Esophagus muscularis mucosa (tissue), 4 donors: Measurements from ENCODE around the gene ZG16. TPM values are rescaled to one million over a fixed set of nuclear protein-coding genes. Genes with fewer than 3 reads are reported as not detected.

Source experiments
- DNase-seq: peaks from one replicate; pipeline ENCODE4 v3.0.0-alpha.2; 2017; ENCODE audit errors: extremely low spot score
- H3K27ac ChIP-seq, 4 donors: fragments of 200-600 bp; sonication (generic); replicated peaks in 1 of 4; 1 replicate in 3 of 4; 2 replicates in 1 of 4; pipeline ENCODE4 v1.5.1; 2016 to 2019; ENCODE audit warnings: mild to moderate bottlenecking in 1 of 4
- H3K27me3 ChIP-seq, 4 donors: fragments of 200-600 bp; sonication (generic); one replicate each; pipeline versions ENCODE4 v1.5.1 to v1.6.0; 2016 to 2019
- H3K36me3 ChIP-seq, 4 donors: fragments of 200-600 bp; sonication (generic); one replicate each; pipeline ENCODE4 v1.5.1; 2016 to 2019
- H3K4me1 ChIP-seq, 4 donors: fragments of 200-600 bp; sonication (generic); one replicate each; pipeline ENCODE4 v1.5.1; 2016 to 2019
- H3K4me3 ChIP-seq, 4 donors: fragments of 200-600 bp; sonication (generic); 1 replicate in 2 of 4; 2 replicates in 2 of 4; pipeline ENCODE4 v1.5.1; 2016 to 2019; ENCODE audit warnings: mild to moderate bottlenecking in 4 of 4, moderate library complexity in 1 of 4
- H3K9me3 ChIP-seq, 4 donors: fragments of 200-600 bp; sonication (generic); 1 replicate in 3 of 4; 2 replicates in 1 of 4; pipeline ENCODE4 v1.5.1; 2016 to 2019
- EP300 ChIP-seq: sonication (generic); formaldehyde crosslinking; IDR thresholded peaks from one replicate; pipeline ENCODE4 v1.6.1; 2017; ENCODE audit warnings: antibody characterized with exemption
- POLR2A ChIP-seq: fragments of 450-650 bp; IDR thresholded peaks from one replicate; pipeline ENCODE4 v1.6.1; 2017; ENCODE audit warnings: antibody characterized with exemption, moderate library complexity, mild to moderate bottlenecking, low read depth
- POLR2AphosphoS5 ChIP-seq, 2 donors: sonication (generic); formaldehyde crosslinking; IDR thresholded peaks; one replicate each; pipeline ENCODE4 v1.6.1; 2017; ENCODE audit warnings: antibody characterized with exemption in 2 of 2
- WGBS: methylation state at CpG from one replicate; pipeline ENCODE4 v1.1.5; 2018; 5-methylcytosine and 5-hydroxymethylcytosine counted together
- intact Hi-C: fragments of 100-400 bp; cut with DNase I; formaldehyde crosslinking; loops from one replicate; pipeline ENCODE4 v1.15.1; 2023
- total RNA-seq, 4 donors: library from RNA; depleted of rRNA; stranded (reverse); fragments of >200 nt; gene quantifications; one replicate each; pipeline versions ENCODE4 v1.1.0 to v1.2.1, GENCODE V29; 2016
- TF ChIP-seq, protein P1 (sequence below), 3 experiments: fragments of 200-600 bp in 2 of 3; fragments of 450-650 bp in 1 of 3; sonication (generic) in 2 of 3; IDR thresholded peaks; one replicate each; pipeline ENCODE4 v1.5.1; 2017 to 2019; ENCODE audit warnings: antibody characterized with exemption in 3 of 3, mild to moderate bottlenecking in 2 of 3, moderate library complexity in 1 of 3

The ZG16 gene
- total RNA-seq, 4 donors from 2014 or later: 0.23 TPM; not detected in 3

DNA sequence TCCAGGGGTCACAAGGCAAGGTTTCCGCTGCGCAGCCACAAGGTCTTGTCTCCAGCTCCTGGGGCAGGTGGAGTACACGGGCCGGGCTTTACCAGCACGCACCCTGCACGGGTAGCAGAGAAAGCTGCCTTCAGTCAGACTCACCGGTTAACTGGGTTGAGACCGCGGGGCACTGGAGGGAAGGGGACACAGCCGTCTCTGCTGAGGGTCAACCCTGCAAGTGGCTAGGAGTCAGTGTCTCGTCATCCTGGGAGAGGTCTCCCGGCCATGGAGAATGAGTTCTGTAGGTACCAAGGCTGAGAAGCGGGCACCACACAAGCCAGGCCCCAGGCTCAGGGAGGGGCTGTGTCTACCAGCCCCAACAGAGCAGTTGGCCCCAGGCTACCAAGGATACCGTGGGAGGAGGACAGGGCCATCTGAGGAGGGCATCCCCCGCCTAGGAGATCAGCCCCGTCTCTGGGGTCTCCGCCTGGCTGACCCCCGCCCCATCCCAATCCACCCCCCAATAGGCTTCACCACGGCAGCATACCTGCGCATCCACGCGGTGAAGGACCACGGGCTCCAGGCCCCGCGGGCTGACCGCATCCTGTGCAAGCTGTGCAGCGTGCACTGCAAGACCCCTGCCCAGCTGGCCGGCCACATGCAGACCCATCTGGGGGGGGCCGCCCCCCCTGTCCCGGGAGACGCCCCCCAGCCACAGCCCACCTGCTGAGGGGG is 31.1 kb downstream of the ZG16 start:
- TF ChIP-seq POLR2AphosphoS5 (IDR thresholded peaks at IDR 0.05) (no peak), EP300 (no peak), POLR2A (no peak)
- TF ChIP-seq, protein P1, sequence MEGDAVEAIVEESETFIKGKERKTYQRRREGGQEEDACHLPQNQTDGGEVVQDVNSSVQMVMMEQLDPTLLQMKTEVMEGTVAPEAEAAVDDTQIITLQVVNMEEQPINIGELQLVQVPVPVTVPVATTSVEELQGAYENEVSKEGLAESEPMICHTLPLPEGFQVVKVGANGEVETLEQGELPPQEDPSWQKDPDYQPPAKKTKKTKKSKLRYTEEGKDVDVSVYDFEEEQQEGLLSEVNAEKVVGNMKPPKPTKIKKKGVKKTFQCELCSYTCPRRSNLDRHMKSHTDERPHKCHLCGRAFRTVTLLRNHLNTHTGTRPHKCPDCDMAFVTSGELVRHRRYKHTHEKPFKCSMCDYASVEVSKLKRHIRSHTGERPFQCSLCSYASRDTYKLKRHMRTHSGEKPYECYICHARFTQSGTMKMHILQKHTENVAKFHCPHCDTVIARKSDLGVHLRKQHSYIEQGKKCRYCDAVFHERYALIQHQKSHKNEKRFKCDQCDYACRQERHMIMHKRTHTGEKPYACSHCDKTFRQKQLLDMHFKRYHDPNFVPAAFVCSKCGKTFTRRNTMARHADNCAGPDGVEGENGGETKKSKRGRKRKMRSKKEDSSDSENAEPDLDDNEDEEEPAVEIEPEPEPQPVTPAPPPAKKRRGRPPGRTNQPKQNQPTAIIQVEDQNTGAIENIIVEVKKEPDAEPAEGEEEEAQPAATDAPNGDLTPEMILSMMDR (IDR thresholded peaks at IDR 0.05): no peak
- peak overlapping the region in 2 of 4 donors; percentile 63 to 66 for H3K4me3 ChIP-seq
- intact Hi-C loops: no loop called here
- peak overlapping the region; percentile 95 to 96 (median 96) for H3K27ac ChIP-seq
- no peaks in the 10 kb centered on the region for H3K9me3 ChIP-seq
- peaks cover 0 to 26% (median 22%) of the 10 kb centered on the region in 4 donors for H3K36me3 ChIP-seq
- peaks cover 0 to 2% (median 0%) of the 10 kb centered on the region in 4 donors for H3K27me3 ChIP-seq
- peaks cover 70 to 80% (median 78%) of the 10 kb centered on the region in 4 donors for H3K4me1 ChIP-seq
- DNase-seq: no peak
- WGBS: 52% methylated on average over 6 of the region's 31 CpGs

DNA sequence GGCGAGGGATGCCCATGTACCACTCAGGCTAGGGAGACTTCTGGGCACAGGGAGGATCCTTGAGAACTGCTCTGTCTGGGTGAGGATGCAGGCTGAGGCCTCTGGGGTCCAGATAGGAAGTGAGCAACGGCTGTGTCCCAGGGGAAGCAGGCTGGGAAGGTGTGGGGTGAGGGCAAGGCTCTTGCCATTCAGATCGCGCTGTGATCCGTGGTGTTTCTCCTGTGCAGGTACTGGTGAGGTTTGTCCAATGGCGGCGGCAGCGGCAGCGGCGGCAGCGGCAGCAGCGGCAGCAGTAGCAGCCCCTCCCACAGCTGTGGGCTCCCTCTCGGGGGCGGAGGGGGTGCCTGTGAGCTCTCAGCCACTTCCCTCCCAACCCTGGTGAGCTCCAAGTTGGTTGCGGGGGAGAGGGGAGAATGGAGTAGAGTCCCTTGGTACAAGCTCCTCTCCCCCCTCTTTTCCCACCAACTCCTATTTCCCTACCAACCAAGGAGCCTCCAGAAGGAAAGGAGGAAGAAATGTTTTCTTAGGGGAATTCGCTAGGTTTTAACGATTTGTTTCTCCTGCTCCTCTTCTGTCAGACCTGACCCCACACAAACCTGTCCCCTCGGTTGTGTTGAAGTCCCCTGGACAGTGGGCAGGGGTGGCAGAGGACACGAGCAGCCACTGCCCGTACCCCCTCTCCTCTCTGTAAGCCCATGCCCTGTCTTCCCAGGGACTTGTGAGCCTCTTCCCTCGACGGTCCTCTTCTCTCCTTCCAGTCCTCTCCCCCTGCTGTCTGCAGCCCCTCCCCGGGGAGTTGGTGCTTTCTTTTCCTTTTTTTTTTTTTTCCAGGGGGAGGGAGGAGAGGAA is 32.0 kb downstream of the ZG16 start:
- H3K4me1 ChIP-seq: peaks cover 71 to 81% (median 80%) of the 10 kb centered on the region in 4 donors
- H3K9me3 ChIP-seq: no peaks in the 10 kb centered on the region
- no peak for DNase-seq
- TF ChIP-seq EP300 (no peak), POLR2AphosphoS5 (IDR thresholded peaks at IDR 0.05) (no peak), POLR2A (no peak)
- TF ChIP-seq, protein P1 (IDR thresholded peaks at IDR 0.05): no peak
- no peak overlapping the region for H3K4me3 ChIP-seq
- H3K27ac ChIP-seq: peak overlapping the region; percentile 95 to 96 (median 96)
- 39% methylated on average over 12 of the region's 23 CpGs for WGBS
- peaks cover 0 to 2% (median 0%) of the 10 kb centered on the region in 4 donors for H3K27me3 ChIP-seq
- peaks cover 0 to 26% (median 22%) of the 10 kb centered on the region in 4 donors for H3K36me3 ChIP-seq
- intact Hi-C loops: no loop called here

DNA sequence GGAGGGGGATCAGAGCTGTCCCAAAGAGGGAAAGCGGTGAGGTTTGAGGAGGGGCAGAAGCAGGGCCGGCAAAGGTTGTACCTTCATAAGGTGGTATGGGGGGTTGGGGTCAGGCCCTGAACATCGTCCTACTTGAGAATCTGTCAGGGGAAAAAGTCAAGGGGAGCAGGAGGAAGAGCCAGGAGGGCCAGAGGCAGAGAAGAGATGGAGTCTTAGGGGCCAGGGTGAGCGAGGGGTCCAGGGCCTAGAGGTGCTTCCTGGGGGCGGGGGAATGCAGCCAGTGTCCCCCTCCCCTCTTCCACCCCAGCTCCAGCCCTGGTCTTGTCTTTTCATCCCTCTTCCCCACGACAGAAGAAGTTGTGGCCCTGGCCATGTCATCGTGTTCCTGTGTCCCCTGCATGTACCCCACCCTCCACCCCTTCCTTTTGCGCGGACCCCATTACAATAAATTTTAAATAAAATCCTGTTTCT is 32.7 kb downstream of the ZG16 start:
- Histone ChIP-seq H3K4me3 (peak overlapping the region in 3 of 4 donors; percentile 73 to 74 (median 73)), H3K4me1 (peaks cover 74 to 85% (median 83%) of the 10 kb centered on the region in 4 donors)
- no peak for DNase-seq

DNA sequence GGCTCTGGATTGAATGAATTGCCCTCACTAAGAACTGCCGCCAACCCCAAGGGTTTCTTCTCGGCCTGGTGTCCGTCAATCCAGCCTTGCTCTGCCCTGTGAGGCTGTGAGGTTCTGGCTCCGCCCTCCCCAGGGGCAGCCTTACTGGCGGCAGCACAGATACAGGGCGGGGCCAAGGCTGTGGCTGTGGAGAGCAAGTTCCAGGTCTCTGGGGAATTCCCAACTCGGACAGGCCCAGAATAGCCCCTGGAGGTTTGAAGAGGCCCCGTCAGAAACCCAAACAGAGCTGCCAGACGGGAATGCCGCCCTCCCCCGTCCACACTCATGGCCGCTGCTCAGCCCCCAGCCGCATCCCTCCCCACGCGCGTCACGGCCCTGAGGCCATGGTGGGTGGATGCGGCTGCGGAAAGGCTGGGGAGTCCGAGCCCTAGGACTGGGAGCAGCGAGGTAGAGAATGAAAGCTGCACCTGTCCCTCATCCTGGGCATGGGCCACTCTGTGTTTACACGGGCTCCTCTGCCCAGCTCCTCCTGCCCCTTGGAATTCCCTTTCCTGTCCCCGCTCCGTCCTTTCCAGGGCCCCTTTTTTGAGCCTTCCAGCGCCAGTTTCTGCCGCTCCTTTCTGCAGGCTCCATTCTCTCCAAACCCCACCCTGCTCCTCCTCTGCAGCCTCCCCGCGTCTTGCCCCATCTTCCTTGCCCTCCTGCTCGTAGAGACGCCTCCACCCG is 33.3 kb downstream of the ZG16 start:
- peak; percentile 98 for DNase-seq
- under 1% methylated on average over 26 of the region's 31 CpGs for WGBS
- H3K4me1 ChIP-seq: peaks cover 74 to 85% (median 83%) of the 10 kb centered on the region in 4 donors

More for the DNA sequence above, 32.7 kb downstream of the ZG16 start:
- intact Hi-C loops: no loop called here
- Histone ChIP-seq H3K9me3 (no peaks in the 10 kb centered on the region), H3K27me3 (no peaks in the 10 kb centered on the region), H3K27ac (peak overlapping the region; percentile 95 to 96 (median 96)), H3K36me3 (peaks cover 0 to 26% (median 22%) of the 10 kb centered on the region in 4 donors)
- no peak for TF ChIP-seq POLR2AphosphoS5 (IDR thresholded peaks at IDR 0.05)
- TF ChIP-seq EP300: no peak
- no peak for TF ChIP-seq POLR2A
- TF ChIP-seq, protein P1 (IDR thresholded peaks at IDR 0.05): no peak
- WGBS: 31% methylated on average over 9 of the region's 9 CpGs

More for the DNA sequence above, 33.3 kb downstream of the ZG16 start:
- peak overlapping the region; percentile 95 to 96 (median 96) for H3K27ac ChIP-seq
- TF ChIP-seq, protein P1 (IDR thresholded peaks at IDR 0.05): no peak
- TF ChIP-seq POLR2AphosphoS5 (IDR thresholded peaks at IDR 0.05) (peak in 1 of 2 donors; percentile 89), POLR2A (no peak), EP300 (no peak)
- H3K9me3 ChIP-seq: no peaks in the 10 kb centered on the region
- peak overlapping the region; percentile 73 to 78 (median 74) for H3K4me3 ChIP-seq
- H3K36me3 ChIP-seq: peaks cover 0 to 26% (median 22%) of the 10 kb centered on the region in 4 donors
- intact Hi-C loops: no loop called here
- no peaks in the 10 kb centered on the region for H3K27me3 ChIP-seq
